ENCODE data around the gene KLHDC4. TPM values are rescaled to one million over a fixed set of nuclear protein-coding genes. Genes with fewer than 3 reads are reported as not detected.

KLHDC4 gene
- total RNA-seq, 1 experiment from 2014 or later, result 76.2 TPM

DNA sequence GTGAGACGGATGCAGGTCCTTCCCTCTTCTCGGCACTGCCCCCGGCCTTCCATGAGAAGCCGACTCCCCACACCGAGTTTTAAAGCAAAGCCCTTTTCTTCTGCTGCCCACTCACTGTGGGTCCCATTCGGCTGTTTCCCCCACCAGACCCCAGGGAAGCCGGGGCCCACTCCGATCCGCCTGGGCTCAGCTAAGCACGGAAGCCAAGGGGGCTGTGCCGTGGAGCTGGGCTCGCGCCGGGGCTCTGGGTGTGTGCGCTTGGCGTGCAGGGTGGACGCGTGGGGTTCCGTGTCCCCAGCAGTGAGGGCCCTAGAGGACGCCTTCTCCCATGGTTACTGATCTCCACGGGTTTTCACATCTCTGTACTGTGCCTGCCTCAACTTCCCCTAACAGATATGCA, 68.5 kb downstream of the KLHDC4 start:
- Histone ChIP-seq H3K4ac (ENCODE audit: low read depth, low read length) (no peak overlapping the region), H3K23me2 (ENCODE audit: insufficient read length, low read depth, low read length, poor library complexity, severe bottlenecking) (no peaks in the 10 kb centered on the region), H3K4me2 (ENCODE audit: insufficient read depth, insufficient read length, low read length) (no peak overlapping the region), H3K4me1 (ENCODE audit: insufficient read depth, low read length) (no peaks in the 10 kb centered on the region), H3K9ac (ENCODE audit: extremely low read depth, insufficient read length, low read length) (no peak overlapping the region), H2BK20ac (ENCODE audit: low read depth, low read length, poor library complexity, severe bottlenecking) (no peak overlapping the region), H2BK15ac (ENCODE audit: low read depth, low read length) (no peak overlapping the region), H3K79me1 (ENCODE audit: insufficient read depth, low read depth, low read length, poor library complexity, severe bottlenecking) (no peaks in the 10 kb centered on the region), H3K27me3 (ENCODE audit: insufficient read depth, low read length) (no peaks in the 10 kb centered on the region), H4K91ac (ENCODE audit: insufficient read length, low read depth, low read length) (no peak overlapping the region), H2AFZ (ENCODE audit: low read length) (no peak overlapping the region), H3K23ac (ENCODE audit: insufficient read length, low read depth, low read length) (no peak overlapping the region), H2AK5ac (ENCODE audit: insufficient read length, low read length) (no peak overlapping the region), H3T11ph (ENCODE audit: low read length) (no peak overlapping the region), H3K18ac (ENCODE audit: insufficient read length, low read depth, low read length) (no peak overlapping the region), H2BK120ac (ENCODE audit: low read depth, low read length, poor library complexity, severe bottlenecking) (no peak overlapping the region), H3K9me3 (ENCODE audit: control insufficient read depth, low read depth, low read length) (no peaks in the 10 kb centered on the region), H2BK5ac (ENCODE audit: insufficient read length, low read length) (no peak overlapping the region), H3K56ac (ENCODE audit: insufficient read length, low read depth, low read length) (no peak overlapping the region), H4K20me1 (ENCODE audit: control insufficient read depth, insufficient read depth, insufficient read length) (no peaks in the 10 kb centered on the region), H2BK12ac (ENCODE audit: insufficient read length, low read depth, low read length) (no peak overlapping the region), H3K27ac (ENCODE audit: insufficient read length, low read depth, low read length) (no peak overlapping the region), H3K14ac (ENCODE audit: insufficient read depth, low read length) (no peak overlapping the region; the same call in 1 of the 2 replicates), H4K5ac (ENCODE audit: insufficient read length, low read depth, low read length) (no peak overlapping the region), H4K8ac (replicated peaks; ENCODE audit: insufficient read length, low read depth, low read length) (no peak overlapping the region), H3K79me2 (ENCODE audit: insufficient read depth, low read length) (no peaks in the 10 kb centered on the region)
- no peaks in the 10 kb centered on the region for H3K4me1 Mint-ChIP-seq
- H3K9me3 Mint-ChIP-seq, result no peaks in the 10 kb centered on the region
- H3K36me3 Mint-ChIP-seq (ENCODE audit: insufficient read depth in 1 of 3, low read depth in 3 of 3), result peaks cover 9 to 63% (median 57%) of the 10 kb centered on the region in 3 experiments; a peak in 6 of 7 replicates
- no peak for DNase-seq
- WGBS (ENCODE audit: extremely low coverage, insufficient read length, low lambda C conversion rate), result no CpG with 5 or more reads among the region's 21 CpGs
- H3K27ac Mint-ChIP-seq, result no peak overlapping the region
- H3K27me3 Mint-ChIP-seq (ENCODE audit: low read depth), result peaks cover 1% of the 10 kb centered on the region; the same call in 1 of the 2 replicates
- H3K4me3 Mint-ChIP-seq, result no peak overlapping the region
- TF ChIP-seq, protein P1, sequence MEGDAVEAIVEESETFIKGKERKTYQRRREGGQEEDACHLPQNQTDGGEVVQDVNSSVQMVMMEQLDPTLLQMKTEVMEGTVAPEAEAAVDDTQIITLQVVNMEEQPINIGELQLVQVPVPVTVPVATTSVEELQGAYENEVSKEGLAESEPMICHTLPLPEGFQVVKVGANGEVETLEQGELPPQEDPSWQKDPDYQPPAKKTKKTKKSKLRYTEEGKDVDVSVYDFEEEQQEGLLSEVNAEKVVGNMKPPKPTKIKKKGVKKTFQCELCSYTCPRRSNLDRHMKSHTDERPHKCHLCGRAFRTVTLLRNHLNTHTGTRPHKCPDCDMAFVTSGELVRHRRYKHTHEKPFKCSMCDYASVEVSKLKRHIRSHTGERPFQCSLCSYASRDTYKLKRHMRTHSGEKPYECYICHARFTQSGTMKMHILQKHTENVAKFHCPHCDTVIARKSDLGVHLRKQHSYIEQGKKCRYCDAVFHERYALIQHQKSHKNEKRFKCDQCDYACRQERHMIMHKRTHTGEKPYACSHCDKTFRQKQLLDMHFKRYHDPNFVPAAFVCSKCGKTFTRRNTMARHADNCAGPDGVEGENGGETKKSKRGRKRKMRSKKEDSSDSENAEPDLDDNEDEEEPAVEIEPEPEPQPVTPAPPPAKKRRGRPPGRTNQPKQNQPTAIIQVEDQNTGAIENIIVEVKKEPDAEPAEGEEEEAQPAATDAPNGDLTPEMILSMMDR (conservative IDR thresholded peaks at IDR 0.05), result no peak

Data from H9 (cell line).